ENCODE data around the gene NADK. TPM values are rescaled to one million over a fixed set of nuclear protein-coding genes. Genes with fewer than 3 reads are reported as not detected.
"Not testable (repeated sequence)": the region's sequence is repeated elsewhere in the genome, so short reads cannot be mapped to it uniquely, and the experiment has no call there.

Gene NADK
- total RNA-seq, 4 donors from 2014 or later: 66.4 to 119 (median 82.7) TPM

- no peak overlapping the region for H3K27ac ChIP-seq (replicated peaks in 1 of 4)
- H3K4me1 ChIP-seq: peaks cover 0 to 12% (median 0%) of the 10 kb centered on the region in 4 donors
- no peak overlapping the region for H3K4me3 ChIP-seq
- no peaks in the 10 kb centered on the region for H3K27me3 ChIP-seq
- intact Hi-C loops (cut with DNase I): no loop called here
- WGBS: 90% methylated on average over 17 of the region's 17 CpGs
- DNase-seq (ENCODE audit: extremely low spot score): no peak
- no peak for TF ChIP-seq EP300 (IDR thresholded peaks at IDR 0.05)
- TF ChIP-seq POLR2AphosphoS5 (IDR thresholded peaks at IDR 0.05): no peak
- TF ChIP-seq POLR2A (IDR thresholded peaks at IDR 0.05; ENCODE audit: low read depth): no peak
- no peak for TF ChIP-seq CTCF (IDR thresholded peaks at IDR 0.05)
- H3K9me3 ChIP-seq: no peaks in the 10 kb centered on the region
- H3K36me3 ChIP-seq: peaks cover 24 to 60% (median 43%) of the 10 kb centered on the region in 4 donors
Measured at GRCh38 chr1:1732381-1732780, 45.9 kb downstream of the NADK start.

- Histone ChIP-seq H3K4me1 (peaks cover 0 to 12% (median 0%) of the 10 kb centered on the region in 4 donors), H3K27me3 (no peaks in the 10 kb centered on the region), H3K9me3 (no peaks in the 10 kb centered on the region), H3K36me3 (peaks cover 24 to 55% (median 41%) of the 10 kb centered on the region in 4 donors), H3K27ac (replicated peaks in 1 of 4) (no peak overlapping the region), H3K4me3 (no peak overlapping the region)
- 86% methylated on average over 17 of the region's 17 CpGs for WGBS
- intact Hi-C loops (cut with DNase I): no loop called here
- DNase-seq (ENCODE audit: extremely low spot score): no peak
- TF ChIP-seq CTCF (IDR thresholded peaks at IDR 0.05) (no peak), POLR2A (IDR thresholded peaks at IDR 0.05; ENCODE audit: low read depth) (no peak)
Measured at GRCh38 chr1:1730870-1731269, 47.4 kb downstream of the NADK start.

GRCh38 chr1:1730230-1730629 is 48.0 kb downstream of the NADK start:
- H3K9me3 ChIP-seq; H3K27me3 ChIP-seq; H3K4me3 ChIP-seq; DNase-seq (ENCODE audit: extremely low spot score); intact Hi-C loops (cut with DNase I); H3K27ac ChIP-seq (replicated peaks in 1 of 4): not testable (repeated sequence)
- whole genome bisulfite sequencing: no CpG with 5 or more reads among the region's 13 CpGs
- peaks cover 0 to 12% (median 0%) of the 10 kb centered on the region in 4 donors for H3K4me1 ChIP-seq
- peaks cover 24 to 52% (median 40%) of the 10 kb centered on the region in 4 donors for H3K36me3 ChIP-seq

GRCh38 chr1:1729116-1729816 is 49.0 kb downstream of the NADK start:
- H3K4me1 ChIP-seq: peaks cover 0 to 12% (median 2%) of the 10 kb centered on the region in 4 donors
- H3K9me3 ChIP-seq; H3K27me3 ChIP-seq; H3K4me3 ChIP-seq; intact Hi-C loops (cut with DNase I); DNase-seq (ENCODE audit: extremely low spot score): not testable (repeated sequence)
- peaks cover 24 to 46% (median 36%) of the 10 kb centered on the region in 4 donors for H3K36me3 ChIP-seq
- WGBS: 94% methylated on average over 13 of the region's 18 CpGs
- H3K27ac ChIP-seq (replicated peaks in 1 of 4): peak overlapping the region in 2 of 4 donors; percentile 11 to 57

GRCh38 chr1:1728308-1729005 is 49.8 kb downstream of the NADK start:
- H3K9me3 ChIP-seq; DNase-seq (ENCODE audit: extremely low spot score); H3K27me3 ChIP-seq; intact Hi-C loops (cut with DNase I); H3K4me3 ChIP-seq: not testable (repeated sequence)
- H3K27ac ChIP-seq (replicated peaks in 1 of 4): peak overlapping the region in 3 of 4 donors; percentile 11 to 57 (median 44)
- H3K36me3 ChIP-seq: peaks cover 24 to 42% (median 29%) of the 10 kb centered on the region in 4 donors
- 51% methylated on average over 5 of the region's 14 CpGs for WGBS
- H3K4me1 ChIP-seq: peaks cover 0 to 12% (median 2%) of the 10 kb centered on the region in 4 donors

GRCh38 chr1:1727131-1727651 is 51.1 kb downstream of the NADK start:
- DNase-seq (ENCODE audit: extremely low spot score); H3K27me3 ChIP-seq; intact Hi-C loops (cut with DNase I); H3K4me3 ChIP-seq; H3K9me3 ChIP-seq: not testable (repeated sequence)
- Histone ChIP-seq H3K4me1 (peaks cover 0 to 12% (median 2%) of the 10 kb centered on the region in 4 donors), H3K27ac (replicated peaks in 1 of 4) (peak overlapping the region in 1 of 4 donors; percentile 34), H3K36me3 (peaks cover 13 to 29% (median 17%) of the 10 kb centered on the region in 4 donors)
- 88% methylated on average over 10 of the region's 12 CpGs for WGBS

GRCh38 chr1:1726088-1726487 is 52.2 kb downstream of the NADK start:
- 94% methylated on average over 17 of the region's 17 CpGs for WGBS
- Histone ChIP-seq H3K4me1 (peaks cover 0 to 16% (median 3%) of the 10 kb centered on the region in 4 donors), H3K27ac (replicated peaks in 1 of 4) (peak overlapping the region in 2 of 4 donors; percentile 10 to 27), H3K36me3 (peaks cover 9 to 22% (median 11%) of the 10 kb centered on the region in 4 donors)
- H3K27me3 ChIP-seq; intact Hi-C loops (cut with DNase I); H3K9me3 ChIP-seq; DNase-seq (ENCODE audit: extremely low spot score); H3K4me3 ChIP-seq: not testable (repeated sequence)

All from esophagus muscularis mucosa (tissue), 4 donors.